Left lung (tissue), 10 donors: Measurements from ENCODE around the gene ZSCAN32. TPM values are rescaled to one million over a fixed set of nuclear protein-coding genes. Genes with fewer than 3 reads are reported as not detected.
A peak's percentile ranks its signal among the peaks of the same experiment; 100 is the strongest.

Source experiments
- ATAC-seq: fragments of 200-7000 bp; cut with Tn5 transposase; one replicate; pipeline ENCODE4 v1.9.1; 2020; ENCODE audit warnings: moderate library complexity
- DNase-seq, 4 donors: peaks; one replicate each; pipeline ENCODE4 v3.0.0-alpha.2; 2013 to 2020
- H3K27ac ChIP-seq, 2 donors: fragments of 200-600 bp; sonication (generic) in 1 of 2; one replicate each; pipeline versions ENCODE4 v1.5.0 to v1.8.0; 2020 to 2021
- H3K27me3 ChIP-seq, 2 donors: fragments of 200-600 bp; sonication (generic) in 1 of 2; one replicate each; pipeline versions ENCODE4 v1.5.0 to v1.8.0; 2020 to 2021
- H3K36me3 ChIP-seq, 2 donors: fragments of 200-600 bp; sonication (generic) in 1 of 2; one replicate each; pipeline versions ENCODE4 v1.5.0 to v1.8.0; 2020 to 2021
- H3K4me1 ChIP-seq, 2 donors: fragments of 200-600 bp; one replicate each; pipeline ENCODE4 v1.8.0; 2021
- H3K4me3 ChIP-seq, 2 donors: fragments of 200-600 bp; sonication (generic) in 1 of 2; one replicate each; pipeline versions ENCODE4 v1.5.0 to v1.8.0; 2020 to 2021; ENCODE audit warnings: mild to moderate bottlenecking in 1 of 2
- H3K9me3 ChIP-seq, 2 donors: fragments of 200-600 bp; sonication (generic) in 1 of 2; one replicate each; pipeline versions ENCODE4 v1.5.0 to v1.8.0; 2020 to 2021
- intact Hi-C, 2 donors: fragments of 100-400 bp; cut with DNase I; formaldehyde crosslinking; loops; one replicate each; pipeline versions ENCODE4 v1.11.2 to v1.14.2; 2022
- polyA plus RNA-seq, 6 donors: library from polyadenylated mRNA; unstranded; fragments of 120-200 nt; gene quantifications; one replicate each; pipeline ENCODE4 v1.2.1, GENCODE V29; 2013; ENCODE audit not compliant: insufficient read length in 6 of 6
- total RNA-seq, 2 donors: library from RNA; stranded (reverse); fragmentation: NEBNext Ultra II Directional; extraction: Animal tissue kit (Norgen Biotek cat#: 25700); gene quantifications; one replicate each; pipeline ENCODE4 v1.2.1, GENCODE V29; 2021
- TF ChIP-seq, protein P1 (sequence below), 2 donors: fragments of 200-600 bp; sonication (generic) in 1 of 2; IDR thresholded peaks; one replicate each; pipeline versions ENCODE4 v1.5.0 to v1.8.0; 2021; ENCODE audit warnings: antibody characterized with exemption in 2 of 2
- donor health status: DM: no; HTN: yes; CAD: no.
- donor health status: DM: no; HTN: no; CAD: no.

ZSCAN32 gene
- total and polyA plus RNA-seq, 8 donors = 9.4 to 23.9 (median 19.3) TPM

DNA sequence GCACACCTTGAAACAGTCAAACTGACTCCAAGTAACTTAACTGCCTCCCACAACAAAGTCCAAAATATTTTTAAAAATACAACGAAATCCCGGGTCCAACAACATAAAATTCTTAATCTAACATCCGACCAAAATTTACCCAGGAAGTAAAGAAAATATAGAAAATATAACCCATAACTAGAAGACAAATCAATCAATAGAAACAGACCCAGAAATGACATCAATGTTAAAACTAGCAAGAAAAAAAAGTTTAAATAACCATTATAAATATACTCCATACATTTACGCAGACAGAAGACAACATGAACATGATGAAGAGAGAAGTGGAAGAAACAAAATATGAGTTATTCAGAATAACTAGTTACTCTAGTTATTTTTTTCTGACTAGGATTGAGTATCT lies 38.8 kb upstream of the ZSCAN32 start:
- TF ChIP-seq, protein P1, sequence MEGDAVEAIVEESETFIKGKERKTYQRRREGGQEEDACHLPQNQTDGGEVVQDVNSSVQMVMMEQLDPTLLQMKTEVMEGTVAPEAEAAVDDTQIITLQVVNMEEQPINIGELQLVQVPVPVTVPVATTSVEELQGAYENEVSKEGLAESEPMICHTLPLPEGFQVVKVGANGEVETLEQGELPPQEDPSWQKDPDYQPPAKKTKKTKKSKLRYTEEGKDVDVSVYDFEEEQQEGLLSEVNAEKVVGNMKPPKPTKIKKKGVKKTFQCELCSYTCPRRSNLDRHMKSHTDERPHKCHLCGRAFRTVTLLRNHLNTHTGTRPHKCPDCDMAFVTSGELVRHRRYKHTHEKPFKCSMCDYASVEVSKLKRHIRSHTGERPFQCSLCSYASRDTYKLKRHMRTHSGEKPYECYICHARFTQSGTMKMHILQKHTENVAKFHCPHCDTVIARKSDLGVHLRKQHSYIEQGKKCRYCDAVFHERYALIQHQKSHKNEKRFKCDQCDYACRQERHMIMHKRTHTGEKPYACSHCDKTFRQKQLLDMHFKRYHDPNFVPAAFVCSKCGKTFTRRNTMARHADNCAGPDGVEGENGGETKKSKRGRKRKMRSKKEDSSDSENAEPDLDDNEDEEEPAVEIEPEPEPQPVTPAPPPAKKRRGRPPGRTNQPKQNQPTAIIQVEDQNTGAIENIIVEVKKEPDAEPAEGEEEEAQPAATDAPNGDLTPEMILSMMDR (IDR thresholded peaks at IDR 0.05) = no peak
- intact Hi-C loops = no loop called here
- H3K4me3 ChIP-seq = no peak overlapping the region
- H3K36me3 ChIP-seq = peaks cover 0 to 34% of the 10 kb centered on the region in 2 donors
- no peak overlapping the region for H3K27ac ChIP-seq
- DNase-seq (no peak), ATAC-seq (no peak)
- peaks cover 0 to 17% of the 10 kb centered on the region in 2 donors for H3K9me3 ChIP-seq
- H3K4me1 ChIP-seq = peaks cover 0 to 16% of the 10 kb centered on the region in 2 donors
- peaks cover 6 to 12% of the 10 kb centered on the region in 2 donors for H3K27me3 ChIP-seq

DNA sequence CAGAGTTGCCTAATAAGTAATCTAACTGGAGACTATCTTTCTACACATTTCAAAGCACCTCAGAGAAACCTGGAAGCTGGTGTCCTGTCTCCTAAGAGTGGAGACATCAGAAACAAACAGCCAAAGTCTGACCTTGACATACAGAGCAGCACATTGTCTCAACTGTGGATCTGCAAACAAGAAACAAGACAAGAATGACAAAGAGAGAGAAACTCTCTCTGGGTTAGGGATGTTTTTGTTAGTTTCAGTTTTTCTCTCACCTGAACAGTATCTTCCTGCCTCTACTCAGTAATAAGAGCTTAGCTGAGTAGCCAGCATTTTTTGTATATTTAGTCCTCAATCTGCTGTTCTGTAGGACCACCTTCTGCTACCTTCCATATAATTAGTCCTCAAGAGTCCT lies 33.6 kb upstream of the ZSCAN32 start:
- TF ChIP-seq, protein P1 (IDR thresholded peaks at IDR 0.05) = no peak
- Histone ChIP-seq H3K27me3 (peaks cover 6 to 12% of the 10 kb centered on the region in 2 donors), H3K4me3 (no peak overlapping the region), H3K4me1 (no peaks in the 10 kb centered on the region), H3K9me3 (peaks cover 0 to 11% of the 10 kb centered on the region in 2 donors), H3K27ac (no peak overlapping the region), H3K36me3 (peaks cover 0 to 35% of the 10 kb centered on the region in 2 donors)
- ATAC-seq (no peak), DNase-seq (no peak)
- intact Hi-C loops = no loop called here

DNA sequence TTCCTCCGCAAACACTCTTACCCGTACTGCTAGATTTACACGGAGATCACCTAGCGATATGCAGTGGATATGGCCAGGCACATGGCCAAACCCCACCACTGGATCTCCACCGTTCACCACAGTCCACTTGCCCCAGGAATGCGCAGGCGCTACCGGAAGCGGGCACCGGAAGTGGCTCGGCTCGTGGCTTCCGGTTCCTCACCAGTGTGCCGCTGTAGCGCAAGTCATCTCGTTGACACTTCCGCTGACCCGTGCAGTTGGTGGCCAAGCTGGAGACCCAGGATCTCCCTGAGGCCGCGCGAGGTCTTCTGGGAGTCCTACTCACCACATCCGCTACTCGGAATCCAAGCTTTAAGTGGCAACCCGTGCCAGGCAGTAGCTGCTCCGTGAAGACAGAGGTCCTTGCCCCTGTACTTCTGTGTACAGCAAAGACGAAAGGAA lies 31.0 kb upstream of the ZSCAN32 start:
- ATAC-seq (peak; percentile 44), DNase-seq (peak in 3 of 4 donors; percentile 17 to 82 (median 62))
- H3K27ac ChIP-seq = no peak overlapping the region
- no peak overlapping the region for H3K4me3 ChIP-seq
- TF ChIP-seq, protein P1 (IDR thresholded peaks at IDR 0.05) = no peak
- H3K27me3 ChIP-seq = peaks cover 6 to 12% of the 10 kb centered on the region in 2 donors
- peaks cover 0 to 24% of the 10 kb centered on the region in 2 donors for H3K36me3 ChIP-seq
- H3K9me3 ChIP-seq = peaks cover 0 to 7% of the 10 kb centered on the region in 2 donors
- intact Hi-C loops = no loop called here
- H3K4me1 ChIP-seq = no peaks in the 10 kb centered on the region

DNA sequence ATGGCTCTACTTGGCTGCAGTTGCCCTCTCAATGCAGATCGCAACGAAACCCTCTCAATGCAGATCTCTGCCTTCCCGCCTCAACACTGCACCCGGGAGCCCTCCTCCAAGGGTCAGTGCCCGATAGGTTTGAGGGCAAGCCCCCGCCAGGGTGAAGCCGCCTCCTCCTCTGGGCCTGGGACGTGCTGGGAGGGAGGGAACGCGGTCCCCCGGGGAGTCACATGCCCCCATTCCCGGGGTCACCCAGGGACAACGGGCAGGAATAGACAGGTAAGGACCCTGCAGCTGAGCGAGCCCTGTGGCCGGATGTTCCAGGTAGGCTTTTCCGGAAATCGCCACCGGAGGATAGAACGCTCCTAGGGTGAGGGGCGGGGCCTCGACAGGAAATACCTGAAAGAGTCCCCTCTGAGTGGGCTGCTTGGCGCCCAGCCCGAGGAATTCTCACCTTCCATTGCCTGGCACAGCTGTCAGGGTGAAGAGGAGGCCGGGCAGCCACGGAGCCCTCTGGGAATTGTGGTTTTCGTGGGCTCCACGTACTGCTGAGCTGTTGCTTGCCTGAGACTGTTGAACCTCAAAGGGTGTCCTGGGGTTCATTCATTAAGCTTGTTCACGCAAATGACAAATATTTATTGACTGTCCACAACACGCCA lies 13.1 kb upstream of the ZSCAN32 start:
- DNase-seq (no peak), ATAC-seq (no peak)
- intact Hi-C loops = no loop called here
- Histone ChIP-seq H3K4me1 (no peaks in the 10 kb centered on the region), H3K36me3 (peaks cover 0 to 26% of the 10 kb centered on the region in 2 donors), H3K4me3 (no peak overlapping the region), H3K9me3 (peaks cover 7 to 94% of the 10 kb centered on the region in 2 donors), H3K27me3 (no peaks in the 10 kb centered on the region), H3K27ac (no peak overlapping the region)
- TF ChIP-seq, protein P1 (IDR thresholded peaks at IDR 0.05) = no peak

DNA sequence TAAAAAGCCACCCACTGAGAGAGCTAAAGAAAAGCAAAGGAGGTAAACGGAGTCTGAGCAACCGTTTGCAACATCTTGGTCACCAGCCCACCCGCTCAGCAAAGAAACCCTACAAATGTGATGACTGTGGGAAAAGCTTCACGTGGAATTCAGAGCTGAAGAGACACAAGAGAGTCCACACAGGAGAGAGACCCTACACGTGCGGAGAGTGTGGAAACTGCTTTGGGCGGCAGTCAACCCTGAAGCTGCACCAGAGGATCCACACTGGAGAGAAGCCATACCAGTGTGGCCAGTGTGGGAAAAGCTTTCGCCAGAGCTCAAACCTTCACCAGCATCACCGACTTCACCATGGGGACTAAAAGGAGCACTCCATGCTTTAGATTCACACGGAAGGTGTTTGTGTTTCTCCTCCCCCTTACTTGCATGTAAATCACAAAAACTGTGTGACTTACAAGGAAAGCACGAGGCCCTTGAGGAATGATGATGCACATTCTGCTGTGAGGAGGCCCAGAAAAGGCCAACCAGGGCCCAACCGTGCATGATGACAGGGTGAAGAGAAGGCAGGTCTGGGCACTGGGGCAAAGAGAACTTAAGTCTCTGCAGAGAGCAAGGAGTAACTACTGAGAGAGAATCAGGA lies 7.9 kb upstream of the ZSCAN32 start:
- ATAC-seq = no peak
- peaks cover 0 to 77% of the 10 kb centered on the region in 2 donors for H3K36me3 ChIP-seq
- DNase-seq = no peak
- peaks cover 19 to 98% of the 10 kb centered on the region in 2 donors for H3K9me3 ChIP-seq
- no peak overlapping the region for H3K4me3 ChIP-seq
- TF ChIP-seq, protein P1 (IDR thresholded peaks at IDR 0.05) = no peak
- no peaks in the 10 kb centered on the region for H3K4me1 ChIP-seq
- intact Hi-C loops = no loop called here
- H3K27me3 ChIP-seq = no peaks in the 10 kb centered on the region
- no peak overlapping the region for H3K27ac ChIP-seq
